Testis (tissue), 3 donors: Measurements from ENCODE around the gene ELMO1. TPM values are rescaled to one million over a fixed set of nuclear protein-coding genes. Genes with fewer than 3 reads are reported as not detected.

ENCODE experiments used
- DNase-seq: peaks from one replicate; pipeline ENCODE4 v3.0.0-alpha.2; 2019
- H3K27ac ChIP-seq, 2 donors: fragments of 200-600 bp; sonication (generic); one replicate each; pipeline ENCODE4 v1.5.1; 2019
- H3K27me3 ChIP-seq: fragments of 200-600 bp; sonication (generic); one replicate; pipeline ENCODE4 v1.5.1; 2019
- H3K36me3 ChIP-seq: fragments of 200-600 bp; sonication (generic); one replicate; pipeline ENCODE4 v1.5.1; 2017; ENCODE audit warnings: low read depth; ENCODE audit errors: missing control alignments
- H3K4me1 ChIP-seq: fragments of 200-600 bp; sonication (generic); one replicate; pipeline ENCODE4 v1.5.1; 2019
- H3K4me3 ChIP-seq, 2 donors: fragments of 200-600 bp; sonication (generic); one replicate each; pipeline ENCODE4 v1.5.1; 2017 to 2019
- H3K9me3 ChIP-seq: fragments of 200-600 bp; sonication (generic); one replicate; pipeline ENCODE4 v1.5.1; 2017
- CTCF ChIP-seq, 3 experiments: fragments of 450-650 bp in 2 of 3; fragments of 200-600 bp in 1 of 3; sonication (generic) in 1 of 3; IDR thresholded peaks; one replicate each; pipeline ENCODE4 v1.5.1; 2016 to 2019; ENCODE audit warnings: antibody characterized with exemption in 3 of 3, mild to moderate bottlenecking in 2 of 3, moderate library complexity in 1 of 3
- POLR2A ChIP-seq: fragments of 450-650 bp; IDR thresholded peaks from one replicate; pipeline ENCODE4 v1.6.1; 2017; ENCODE audit warnings: antibody characterized with exemption, mild to moderate bottlenecking, moderate library complexity
- WGBS, 2 donors: methylation state at CpG; one replicate each; pipeline ENCODE4 v1.1.5; 2018; 5-methylcytosine and 5-hydroxymethylcytosine counted together
- intact Hi-C: fragments of 100-400 bp; cut with DNase I; formaldehyde crosslinking; loops from one replicate; pipeline ENCODE4 v1.15.1; 2023; ENCODE audit warnings: low total_unique reads
- polyA plus RNA-seq: library from polyadenylated mRNA; stranded (reverse); fragments of 350-450 nt; fragmentation: Illumina TruSeq; extraction: RNeasy Lipid Tissue Mini Kit (QIAGEN cat#74804); gene quantifications from one replicate; pipeline ENCODE4 v1.2.3, GENCODE V29; 2014; ENCODE audit warnings: low read depth, low replicate concordance; ENCODE audit not compliant: insufficient read depth
- total RNA-seq, 2 donors: library from RNA; depleted of rRNA; stranded (reverse); fragments of >200 nt; gene quantifications; one replicate each; pipeline ENCODE4 v1.2.3, GENCODE V29; 2016

Gene ELMO1
- total and polyA plus RNA-seq, 3 donors from 2014 or later, result 12.9 to 47.2 (median 36.5) TPM

DNA sequence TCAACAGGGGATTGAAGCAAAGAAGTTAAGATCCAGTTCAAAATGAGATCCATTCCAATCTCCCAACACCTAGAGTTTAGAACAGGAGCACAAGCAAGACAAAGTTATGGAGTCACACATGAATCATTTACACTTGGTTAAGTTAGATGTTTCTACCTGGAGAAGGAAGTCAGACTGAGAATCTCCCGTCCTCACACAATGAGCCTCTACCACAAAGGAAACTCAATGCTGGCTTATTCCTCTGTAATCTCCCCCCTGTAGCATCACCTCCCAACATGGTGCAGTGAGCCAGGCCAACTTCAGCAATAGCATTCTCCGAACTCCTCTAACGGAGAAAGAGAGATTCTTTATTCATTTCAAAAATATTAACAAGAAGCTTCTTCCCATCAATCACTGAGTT is 82.2 kb downstream of the ELMO1 start:
- 92 to 97% methylated on average over 3 of the region's 3 CpGs for WGBS, 2 donors
- H3K27me3 ChIP-seq, result no peaks in the 10 kb centered on the region
- no peak for TF ChIP-seq POLR2A
- TF ChIP-seq CTCF (IDR thresholded peaks at IDR 0.05), result no peak
- no peaks in the 10 kb centered on the region for H3K4me1 ChIP-seq
- no peaks in the 10 kb centered on the region for H3K36me3 ChIP-seq
- no peak overlapping the region for H3K27ac ChIP-seq
- no peak for DNase-seq
- intact Hi-C loops, result no loop called here
- no peaks in the 10 kb centered on the region for H3K9me3 ChIP-seq
- H3K4me3 ChIP-seq, result no peak overlapping the region

DNA sequence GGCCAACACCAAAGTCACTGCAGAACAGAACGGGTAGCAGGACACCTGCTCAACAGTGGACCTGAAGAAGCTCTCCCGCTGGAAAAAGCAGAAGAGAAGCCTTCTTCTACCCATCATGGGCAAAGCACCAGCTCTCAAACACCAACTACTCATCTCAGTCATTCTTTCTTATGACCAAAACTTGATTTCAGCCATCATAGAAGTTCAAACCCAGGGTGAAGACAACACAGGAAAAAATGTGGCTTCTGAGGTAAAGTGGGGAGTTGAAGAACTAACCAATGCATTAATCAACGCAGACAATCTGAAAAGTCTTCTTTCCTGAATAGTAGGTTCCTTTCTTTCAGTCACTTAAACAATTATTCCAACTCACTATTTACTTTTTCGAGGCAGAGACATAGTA is 83.3 kb downstream of the ELMO1 start:
- Histone ChIP-seq H3K4me1 (no peaks in the 10 kb centered on the region), H3K36me3 (no peaks in the 10 kb centered on the region), H3K27me3 (no peaks in the 10 kb centered on the region), H3K27ac (no peak overlapping the region), H3K9me3 (no peaks in the 10 kb centered on the region), H3K4me3 (no peak overlapping the region)
- no peak for DNase-seq
- TF ChIP-seq POLR2A (no peak), CTCF (IDR thresholded peaks at IDR 0.05) (no peak)
- 80 to 93% methylated on average over 4 of the region's 4 CpGs for WGBS, 2 donors
- intact Hi-C loops, result no loop called here

DNA sequence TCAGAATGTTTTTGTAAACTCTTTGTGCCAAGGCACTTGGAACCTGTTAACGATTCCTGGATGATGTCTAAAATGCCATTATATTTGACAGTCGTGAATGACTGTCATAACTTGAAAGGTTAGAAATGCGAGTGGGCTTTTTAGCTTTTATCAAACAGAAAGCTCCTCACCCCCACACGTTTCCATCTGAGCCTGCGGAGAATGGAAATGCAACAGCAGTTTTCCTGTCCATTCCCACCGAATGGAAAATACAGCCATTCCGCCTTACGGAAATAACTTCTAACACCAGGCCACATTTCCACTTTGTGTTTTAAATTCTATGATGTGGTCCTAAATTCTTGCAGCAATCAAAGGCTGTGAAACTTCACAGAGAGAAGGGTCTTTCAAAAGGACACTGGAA is 83.8 kb downstream of the ELMO1 start:
- intact Hi-C loops, result no loop called here
- H3K4me3 ChIP-seq, result no peak overlapping the region
- TF ChIP-seq POLR2A (no peak), CTCF (IDR thresholded peaks at IDR 0.05) (no peak)
- WGBS, 2 donors, result 83 to 88% methylated on average over 8 of the region's 8 CpGs
- no peaks in the 10 kb centered on the region for H3K36me3 ChIP-seq
- H3K27me3 ChIP-seq, result no peaks in the 10 kb centered on the region
- H3K9me3 ChIP-seq, result no peaks in the 10 kb centered on the region
- H3K27ac ChIP-seq, result no peak overlapping the region
- DNase-seq, result no peak
- H3K4me1 ChIP-seq, result peaks cover 3% of the 10 kb centered on the region

GRCh38 chr7:37363536-37364491 is 84.8 kb downstream of the ELMO1 start:
- Histone ChIP-seq H3K27ac (no peak overlapping the region), H3K9me3 (no peaks in the 10 kb centered on the region), H3K4me1 (peaks cover 4% of the 10 kb centered on the region), H3K27me3 (no peaks in the 10 kb centered on the region), H3K4me3 (no peak overlapping the region), H3K36me3 (no peaks in the 10 kb centered on the region)
- intact Hi-C loops, result no loop called here
- no peak for TF ChIP-seq CTCF (IDR thresholded peaks at IDR 0.05)
- no peak for TF ChIP-seq POLR2A
- no peak for DNase-seq
- 94 to 99% methylated on average over 3 of the region's 3 CpGs for WGBS, 2 donors

GRCh38 chr7:37362802-37363201 is 85.9 kb downstream of the ELMO1 start:
- no peak for DNase-seq
- Histone ChIP-seq H3K27ac (no peak overlapping the region), H3K36me3 (no peaks in the 10 kb centered on the region), H3K4me3 (no peak overlapping the region), H3K9me3 (no peaks in the 10 kb centered on the region), H3K27me3 (no peaks in the 10 kb centered on the region), H3K4me1 (peaks cover 4% of the 10 kb centered on the region)
- no peak for TF ChIP-seq POLR2A
- TF ChIP-seq CTCF (IDR thresholded peaks at IDR 0.05), result no peak
- WGBS, 2 donors, result 76 to 83% methylated on average over 2 of the region's 2 CpGs
- intact Hi-C loops, result no loop called here
